B cell (primary cell): ENCODE measurements around the gene ATP8B1. TPM values are rescaled to one million over a fixed set of nuclear protein-coding genes. Genes with fewer than 3 reads are reported as not detected.
"Not testable (repeated sequence)": the region's sequence is repeated elsewhere in the genome, so short reads cannot be mapped to it uniquely, and the experiment has no call there.

Source experiments
- ATAC-seq: fragments of 200-7000 bp; cut with Tn5 transposase; one replicate; pipeline ENCODE4 v1.10.0; 2021; ENCODE audit warnings: low read depth, mild to moderate bottlenecking, moderate number of reproducible peaks, moderate library complexity
- CTCF ChIA-PET: fragments of 350-600 bp; sonication (Branson Sonifier 250); formaldehyde crosslinking; loops from one replicate; lab custom pipeline; 2021; ENCODE audit warnings: antibody characterized with exemption, inconsistent platforms; lab: Charles Lee
- POLR2A ChIA-PET: fragments of 350-600 bp; sonication (Branson Sonifier 250); formaldehyde crosslinking; loops from one replicate; lab custom pipeline; 2021; ENCODE audit warnings: antibody characterized with exemption; lab: Charles Lee
- DNase-seq: peaks from one replicate; pipeline ENCODE4 v3.0.0; 2013
- H2AFZ ChIP-seq: 2 replicates; pipeline ENCODE4 v1.6.1; 2012; ENCODE audit warnings: mild to moderate bottlenecking, low read depth, low read length; ENCODE audit not compliant: insufficient read depth, poor library complexity, severe bottlenecking
- H3K27ac ChIP-seq, 2 donors: 1 replicate in 1 of 2; 2 replicates in 1 of 2; pipeline ENCODE4 v1.5.1; 2012 to 2013; ENCODE audit warnings: low read length in 2 of 2, mild to moderate bottlenecking in 2 of 2, moderate library complexity in 1 of 2
- H3K27me3 ChIP-seq, 4 experiments: fragments of 200-600 bp in 1 of 4; sonication (generic) in 1 of 4; replicated peaks in 1 of 4; 1 replicate in 2 of 4; 2 replicates in 2 of 4; pipeline versions ENCODE4 v1.6.1 to v1.7.0; 2013 to 2016; ENCODE audit warnings: low read length in 3 of 4, mild to moderate bottlenecking in 2 of 4, mixed read lengths in 1 of 4, moderate library complexity in 1 of 4; ENCODE audit not compliant: insufficient read depth in 4 of 4, control insufficient read depth in 3 of 4; ENCODE audit errors: control extremely low read depth in 1 of 4
- H3K36me3 ChIP-seq, 2 experiments: replicated peaks in 1 of 2; 1 replicate in 1 of 2; 2 replicates in 1 of 2; pipeline versions ENCODE4 v1.6.1 to v1.7.1; 2013; ENCODE audit warnings: low read length in 1 of 2; ENCODE audit not compliant: insufficient read depth in 2 of 2, control insufficient read depth in 1 of 2; ENCODE audit errors: control extremely low read depth in 1 of 2, extremely low read depth in 1 of 2
- H3K4me1 ChIP-seq, 2 donors: fragments of 200-600 bp in 1 of 2; sonication (generic) in 1 of 2; 1 replicate in 1 of 2; 2 replicates in 1 of 2; pipeline versions ENCODE4 v1.5.1 to v1.6.1; 2013 to 2017; ENCODE audit warnings: low read length in 2 of 2; ENCODE audit not compliant: control insufficient read depth in 2 of 2, insufficient read depth in 2 of 2
- H3K4me2 ChIP-seq: replicated peaks from 2 replicates; pipeline ENCODE3; 2012; ENCODE audit warnings: mild to moderate bottlenecking, low read depth, low read length; ENCODE audit not compliant: poor library complexity, severe bottlenecking
- H3K4me3 ChIP-seq, 5 experiments: fragments of 200-600 bp in 1 of 5; sonication (generic) in 1 of 5; 1 replicate in 3 of 5; 2 replicates in 2 of 5; pipeline versions ENCODE4 v1.5.1 to v1.7.0; 2011 to 2016; ENCODE audit warnings: low read length in 4 of 5, mild to moderate bottlenecking in 4 of 5, low read depth in 2 of 5, control low read depth in 1 of 5, moderate library complexity in 1 of 5; ENCODE audit not compliant: insufficient read depth in 1 of 5; ENCODE audit errors: control extremely low read depth in 1 of 5, extremely low read depth in 1 of 5
- H3K79me2 ChIP-seq: fragments of 200-600 bp; sonication (generic); one replicate; pipeline ENCODE4 v1.6.0; 2016; ENCODE audit warnings: low read length; ENCODE audit not compliant: control insufficient read depth, insufficient read depth
- H3K9ac ChIP-seq: fragments of 200-600 bp; sonication (generic); 2 replicates; pipeline ENCODE4 v1.6.1; 2017; ENCODE audit warnings: mild to moderate bottlenecking, low read length, moderate library complexity
- H3K9me3 ChIP-seq, 3 donors: one replicate each; pipeline versions ENCODE4 v1.6.1 to v1.7.1; 2013; ENCODE audit warnings: low read length in 2 of 3; ENCODE audit not compliant: control insufficient read depth in 2 of 3, insufficient read depth in 1 of 3; ENCODE audit errors: control extremely low read depth in 1 of 3
- H4K20me1 ChIP-seq: 2 replicates; pipeline ENCODE4 v1.6.0; 2012; ENCODE audit warnings: mild to moderate bottlenecking, low read length; ENCODE audit not compliant: insufficient read depth, control insufficient read depth, poor library complexity, severe bottlenecking
- H3K27ac Mint-ChIP-seq: one replicate; pipeline ENCODE4 v1.8.0; 2021; ENCODE audit warnings: mixed read lengths
- H3K27me3 Mint-ChIP-seq: one replicate; pipeline ENCODE4 v1.8.0; 2021; ENCODE audit warnings: mixed read lengths
- H3K4me1 Mint-ChIP-seq: one replicate; pipeline ENCODE4 v1.8.0; 2021; ENCODE audit warnings: mixed read lengths
- H3K4me3 Mint-ChIP-seq: one replicate; pipeline ENCODE4 v1.8.0; 2021; ENCODE audit warnings: mixed read lengths
- H3K9me3 Mint-ChIP-seq: one replicate; pipeline ENCODE4 v1.8.0; 2022; ENCODE audit warnings: mixed read lengths; ENCODE audit not compliant: insufficient read depth
- CTCF ChIP-seq: fragments of 200-600 bp; IDR thresholded peaks from one replicate; pipeline ENCODE4 v1.8.0; 2022; ENCODE audit warnings: antibody characterized with exemption, mild to moderate bottlenecking
- EZH2 ChIP-seq: IDR thresholded peaks from 2 replicates; pipeline ENCODE4 v1.6.1; 2012; ENCODE audit warnings: borderline replicate concordance, low read depth, mild to moderate bottlenecking, moderate library complexity, low read length; ENCODE audit not compliant: insufficient read depth, poor library complexity, severe bottlenecking
- WGBS: methylation state at CpG from one replicate; pipeline ENCODE4 v1.1.5; 2013; ENCODE audit warnings: missing lambda C conversion rate; ENCODE audit not compliant: insufficient coverage; 5-methylcytosine and 5-hydroxymethylcytosine counted together
- intact Hi-C: fragments of 100-400 bp; cut with micrococcal nuclease; formaldehyde crosslinking; loops from one replicate; pipeline ENCODE4 v1.10.0; 2022
- polyA plus RNA-seq: library from polyadenylated mRNA; depleted of rRNA; stranded (reverse); fragments of >200 nt; gene quantifications from 2 replicates; pipeline ENCODE4 v1.2.3, GENCODE V29; 2012
- total RNA-seq, 2 donors: library from RNA; stranded (reverse); fragments of 120-200 nt in 1 of 2; gene quantifications; 1 replicate in 1 of 2; 2 replicates in 1 of 2; pipeline versions ENCODE4 v1.2.3 to v1.2.4, GENCODE V29; 2013 to 2022

The ATP8B1 gene
- total and polyA plus RNA-seq, 2 donors (not counting 1 experiment from before 2014, with no cell fraction given): 0.27 TPM; not detected in 1

- Histone ChIP-seq H3K79me2 (peaks cover 11% of the 10 kb centered on the region), H3K9me3 (peaks cover 3 to 19% (median 4%) of the 10 kb centered on the region in 3 donors), H4K20me1 (peaks cover 13% of the 10 kb centered on the region)
- intact Hi-C loops, H3K4me3 Mint-ChIP-seq, H3K4me2 ChIP-seq, H2AFZ ChIP-seq, H3K9ac ChIP-seq, H3K4me3 ChIP-seq, DNase-seq, CTCF ChIA-PET, H3K4me1 ChIP-seq, POLR2A ChIA-PET, H3K27me3 Mint-ChIP-seq, H3K4me1 Mint-ChIP-seq, H3K9me3 Mint-ChIP-seq, H3K27ac ChIP-seq, H3K36me3 ChIP-seq, H3K27me3 ChIP-seq, H3K27ac Mint-ChIP-seq, ATAC-seq: not testable (repeated sequence)
- WGBS: 97% methylated on average over 19 of the region's 31 CpGs
These were observed 83.7 kb downstream of the ATP8B1 start for GRCh38 chr18:57719211-57719935.

- H3K27me3 Mint-ChIP-seq: no peaks in the 10 kb centered on the region
- no peak overlapping the region for H3K27ac Mint-ChIP-seq
- Histone ChIP-seq H3K4me1 (no peaks in the 10 kb centered on the region), H3K9me3 (peaks cover 3 to 36% (median 10%) of the 10 kb centered on the region in 3 donors), H3K4me2 (no peak overlapping the region), H3K9ac (no peak overlapping the region), H4K20me1 (peaks cover 32% of the 10 kb centered on the region), H3K79me2 (peaks cover 29% of the 10 kb centered on the region), H3K27ac (no peak overlapping the region), H3K27me3 (no peaks in the 10 kb centered on the region), H3K36me3 (no peaks in the 10 kb centered on the region), H2AFZ (no peak overlapping the region), H3K4me3 (no peak overlapping the region)
- TF ChIP-seq CTCF: no peak
- no peak for TF ChIP-seq EZH2
- POLR2A ChIA-PET: no interaction called here
- no peak overlapping the region for H3K4me3 Mint-ChIP-seq
- WGBS: no CpG with 5 or more reads among the region's 3 CpGs
- DNase-seq: no peak
- peaks cover 11% of the 10 kb centered on the region for H3K4me1 Mint-ChIP-seq
- CTCF ChIA-PET: no interaction called here
- intact Hi-C loops: no loop called here
- ATAC-seq: no peak
- H3K9me3 Mint-ChIP-seq: peaks cover 3% of the 10 kb centered on the region
These were observed 86.6 kb downstream of the ATP8B1 start for GRCh38 chr18:57716549-57716948.
